Endothelial cell of umbilical vein (primary cell): Measurements from ENCODE around the gene PCGF1. TPM values are rescaled to one million over a fixed set of nuclear protein-coding genes. Genes with fewer than 3 reads are reported as not detected.

Experiments
- BruUV-seq: library from RNA; stranded (reverse); fragments of 400-500 nt; replicated peaks from 2 replicates; lab custom pipeline; 2021; lab: Mats Ljungman, UMichigan
- CTCF ChIA-PET: fragments of 300-600, 350-600 bp; sonication (Branson Sonifier 250); formaldehyde crosslinking; loops from one replicate; lab custom pipeline; 2021; ENCODE audit warnings: antibody characterized with exemption, inconsistent platforms; lab: Charles Lee
- POLR2A ChIA-PET: fragments of 300-600, 350-600 bp; sonication (Branson Sonifier 250); formaldehyde crosslinking; loops from one replicate; lab custom pipeline; 2021; ENCODE audit warnings: antibody characterized with exemption, inconsistent platforms; lab: Charles Lee
- DNase-seq: peaks from one replicate; pipeline ENCODE4 v3.0.0-alpha.2; 2011; ENCODE audit warnings: low read depth, low spot score
- FAIRE-seq: peaks from 2 replicates; lab custom pipeline; 2011; peaks lifted over from hg19 to GRCh38; lab: Jason Lieb, UNC
- H2AFZ ChIP-seq: 2 replicates; pipeline ENCODE4 v1.6.0; 2012; ENCODE audit warnings: low read depth, low read length, control low read depth, inconsistent platforms
- H3K27ac ChIP-seq: 2 replicates; pipeline ENCODE4 v1.5.1; 2011; ENCODE audit warnings: low read depth, mild to moderate bottlenecking, control low read depth, low read length, moderate library complexity; ENCODE audit not compliant: insufficient read depth
- H3K27me3 ChIP-seq, 2 experiments: 2 replicates each; pipeline versions ENCODE4 v1.6.0 to v1.6.1; 2011; ENCODE audit warnings: low read length in 2 of 2, mixed read lengths in 1 of 2; ENCODE audit not compliant: control insufficient read depth in 2 of 2, insufficient read depth in 2 of 2
- H3K36me3 ChIP-seq, 2 experiments: 2 replicates in 1 of 2; 3 replicates in 1 of 2; pipeline ENCODE4 v1.5.1; 2011; ENCODE audit warnings: low read length in 2 of 2, mild to moderate bottlenecking in 1 of 2, moderate library complexity in 1 of 2; ENCODE audit not compliant: control insufficient read depth in 2 of 2, insufficient read depth in 2 of 2; ENCODE audit errors: extremely low read depth in 1 of 2
- H3K4me1 ChIP-seq: 3 replicates; pipeline ENCODE4 v1.5.1; 2011; ENCODE audit warnings: mild to moderate bottlenecking, low read length; ENCODE audit not compliant: control insufficient read depth, insufficient read depth; ENCODE audit errors: extremely low read depth
- H3K4me2 ChIP-seq: 2 replicates; pipeline ENCODE4 v1.6.1; 2011; ENCODE audit warnings: low read length, control low read depth, mixed read lengths; ENCODE audit not compliant: insufficient read depth
- H3K4me3 ChIP-seq, 3 experiments: fragments of 200-600 bp in 1 of 3; sonication (generic), shearing (Covaris generic) in 1 of 3; replicated peaks in 1 of 3; 2 replicates each; pipeline ENCODE4 v1.5.1; 2011 to 2016; ENCODE audit warnings: control low read depth in 3 of 3, low read length in 3 of 3, mild to moderate bottlenecking in 2 of 3, inconsistent platforms in 1 of 3, low read depth in 1 of 3, moderate library complexity in 1 of 3; ENCODE audit not compliant: insufficient read depth in 1 of 3
- H3K79me2 ChIP-seq: 2 replicates; pipeline ENCODE4 v1.6.0; 2012; ENCODE audit warnings: low read length, inconsistent platforms; ENCODE audit not compliant: control insufficient read depth, insufficient read depth
- H3K9ac ChIP-seq: replicated peaks from 2 replicates; pipeline ENCODE3; 2011; ENCODE audit warnings: low read length, control low read depth; ENCODE audit not compliant: insufficient read depth; ENCODE audit errors: extremely low read depth
- H3K9me1 ChIP-seq: replicated peaks from 3 replicates; pipeline ENCODE4 v1.6.0; 2011; ENCODE audit warnings: mild to moderate bottlenecking, low read length; ENCODE audit not compliant: control insufficient read depth, insufficient read depth; ENCODE audit errors: extremely low read depth
- H3K9me3 ChIP-seq: replicated peaks from 2 replicates; pipeline ENCODE4 v1.5.1; 2012; ENCODE audit warnings: low read length, inconsistent platforms; ENCODE audit not compliant: control insufficient read depth, insufficient read depth
- H4K20me1 ChIP-seq: replicated peaks from 2 replicates; pipeline ENCODE3; 2011; ENCODE audit warnings: mild to moderate bottlenecking, low read length; ENCODE audit not compliant: control insufficient read depth, insufficient read depth; ENCODE audit errors: extremely low read depth
- CTCF ChIP-seq, 2 donors: IDR thresholded peaks; 1 replicate in 1 of 2; 2 replicates in 1 of 2; pipeline ENCODE4 v1.5.1; 2011; ENCODE audit warnings: low read length in 2 of 2, mild to moderate bottlenecking in 2 of 2, moderate library complexity in 2 of 2, control low read depth in 1 of 2, inconsistent platforms in 1 of 2, low read depth in 1 of 2; ENCODE audit not compliant: insufficient read depth in 1 of 2; ENCODE audit errors: extremely low read depth in 1 of 2
- EZH2 ChIP-seq: IDR thresholded peaks from 2 replicates; pipeline ENCODE4 v1.6.1; 2012; ENCODE audit warnings: borderline replicate concordance, low read depth, mild to moderate bottlenecking, moderate library complexity, low read length, inconsistent platforms; ENCODE audit not compliant: severe bottlenecking
- FOS ChIP-seq: IDR thresholded peaks from 2 replicates; pipeline ENCODE4 v1.6.1; 2011; ENCODE audit warnings: mild to moderate bottlenecking, low read length, moderate library complexity, borderline replicate concordance; ENCODE audit not compliant: insufficient read depth
- GATA2 ChIP-seq: IDR thresholded peaks from 2 replicates; pipeline ENCODE4 v1.7.0; 2011; ENCODE audit warnings: low read depth, mild to moderate bottlenecking, moderate library complexity, mixed read lengths, low read length; ENCODE audit not compliant: insufficient read length, insufficient read depth
- JUN ChIP-seq: IDR thresholded peaks from 2 replicates; pipeline ENCODE4 v1.6.1; 2011; ENCODE audit warnings: borderline replicate concordance, low read depth; ENCODE audit not compliant: insufficient read length, insufficient read depth
- MAX ChIP-seq: IDR thresholded peaks from 2 replicates; pipeline ENCODE4 v1.6.1; 2011; ENCODE audit not compliant: insufficient read depth, insufficient read length
- MYC ChIP-seq: IDR thresholded peaks from one replicate; pipeline ENCODE4 v1.6.1; 2011; ENCODE audit warnings: mild to moderate bottlenecking, low read depth, low read length
- POLR2A ChIP-seq: IDR thresholded peaks from 2 replicates; pipeline ENCODE4 v1.6.1; 2012; ENCODE audit warnings: low read depth, mild to moderate bottlenecking, control low read depth, low read length
- POLR2AphosphoS5 ChIP-seq: IDR thresholded peaks from 2 replicates; pipeline ENCODE4 v1.6.1; 2012; ENCODE audit warnings: low read depth, mild to moderate bottlenecking, control low read depth, low read length, moderate library complexity; ENCODE audit not compliant: insufficient read depth
- dilution Hi-C: fragments of 300-500 bp; cut with MboI; formaldehyde crosslinking; loops from one replicate; pipeline ENCODE4 v1.15.0; 2019; ENCODE audit warnings: low sequenced_read_pairs; ENCODE audit not compliant: extremely low pct_ligation_motif_present
- intact Hi-C: fragments of 100-400 bp; cut with micrococcal nuclease; formaldehyde crosslinking; loops from one replicate; pipeline ENCODE4 v1.10.0; 2022
- polyA plus RNA-seq, 4 experiments: library from polyadenylated mRNA; depleted of rRNA in 3 of 4; stranded (reverse) in 3 of 4; unstranded in 1 of 4; fragments of >200 nt; gene quantifications; 2 replicates each; pipeline versions ENCODE4 v1.2.1 to v1.2.3, GENCODE V29; 2011 to 2012; ENCODE audit warnings: missing spikeins in 1 of 4
- total RNA-seq: library from RNA; stranded (reverse); gene quantifications from 2 replicates; pipeline ENCODE4 v1.2.3, GENCODE V29; 2021

PCGF1 gene
- total and polyA plus RNA-seq, 2 donors (not counting 3 experiments of a cell fraction or from before 2014, with no cell fraction given) = 17.4 to 19.2 TPM

- intact Hi-C loops = no loop called here
- BruUV-seq = no TSS peak
- no peak overlapping the region for H2AFZ ChIP-seq
These were observed 6.3 kb upstream of the PCGF1 start for GRCh38 chr2:74513605-74514367.

More at GRCh38 chr2:74513605-74514367, 6.3 kb upstream of the PCGF1 start:
- FAIRE-seq (no peak), DNase-seq (peak; percentile 9)
- Histone ChIP-seq H3K27ac (no peak overlapping the region), H3K27me3 (peaks cover 80 to 95% of the 10 kb centered on the region in 2 experiments), H3K4me3 (no peak overlapping the region), H3K36me3 (no peaks in the 10 kb centered on the region), H3K9me3 (no peaks in the 10 kb centered on the region), H3K79me2 (no peaks in the 10 kb centered on the region), H4K20me1 (no peaks in the 10 kb centered on the region), H3K9ac (no peak overlapping the region), H3K4me1 (peaks cover 7% of the 10 kb centered on the region), H3K4me2 (no peak overlapping the region), H3K9me1 (no peaks in the 10 kb centered on the region)
- POLR2A ChIA-PET = interaction anchor here (0.7 kb wide), 2 partner anchors 12 to 453 kb away, joined by 3 to 4 read pairs; partner anchors contain the start of gene DQX1
- CTCF ChIA-PET = no interaction called here
- TF ChIP-seq POLR2A = no peak
- TF ChIP-seq EZH2 = peak; percentile 89
- TF ChIP-seq POLR2AphosphoS5 = no peak
- TF ChIP-seq FOS = no peak
- TF ChIP-seq CTCF (IDR thresholded peaks at IDR 0.05; ENCODE audit: extremely low read depth in 1 of 2, insufficient read depth in 1 of 2, low read depth in 1 of 2, low read length in 2 of 2) = no peak
- no peak for TF ChIP-seq GATA2
- TF ChIP-seq JUN = no peak
- TF ChIP-seq MAX = no peak
- TF ChIP-seq MYC = no peak
- dilution Hi-C loops = no loop called here
